Coronary artery (tissue), 2 donors: ENCODE data around the gene HSPB2.

ENCODE experiments used
- DNase-seq: peaks from one replicate; pipeline ENCODE4 v3.0.0-alpha.2; 2017; ENCODE audit warnings: low spot score
- H3K27ac ChIP-seq, 2 donors: fragments of 200-600 bp; sonication (generic); one replicate each; pipeline ENCODE4 v1.5.1; 2016 to 2019
- H3K4me3 ChIP-seq: fragments of 200-600 bp; sonication (generic); 2 replicates; pipeline ENCODE4 v1.5.1; 2016; ENCODE audit warnings: mild to moderate bottlenecking, moderate library complexity
- TF ChIP-seq, protein P1 (sequence below): fragments of 200-600 bp; sonication (generic); IDR thresholded peaks from one replicate; pipeline ENCODE4 v1.5.1; 2019; ENCODE audit warnings: antibody characterized with exemption

HSPB2 gene

DNA sequence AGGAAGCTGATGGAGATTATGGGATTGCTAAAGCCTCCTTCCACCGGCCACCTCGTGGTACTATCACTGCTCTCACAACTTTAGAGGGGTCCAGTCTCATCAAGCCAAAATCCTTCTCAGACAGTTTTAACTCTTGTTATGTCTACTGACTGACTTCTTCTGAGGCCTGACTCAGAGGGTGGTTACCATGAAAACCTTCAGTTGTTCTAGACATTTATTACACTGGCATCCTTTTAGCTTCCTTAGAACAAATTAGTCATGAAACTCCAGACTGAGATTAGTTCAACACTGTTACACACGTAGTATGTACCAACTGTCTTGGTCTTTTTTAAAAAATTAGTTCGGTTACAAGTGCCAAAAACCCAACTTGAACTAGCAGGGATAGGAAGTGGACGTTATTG is 32.1 kb downstream of the HSPB2 start:
- Histone ChIP-seq H3K27ac (peak overlapping the region; percentile 64 to 82), H3K4me3 (peak overlapping the region; percentile 14)
- DNase-seq = no peak
- TF ChIP-seq, protein P1, sequence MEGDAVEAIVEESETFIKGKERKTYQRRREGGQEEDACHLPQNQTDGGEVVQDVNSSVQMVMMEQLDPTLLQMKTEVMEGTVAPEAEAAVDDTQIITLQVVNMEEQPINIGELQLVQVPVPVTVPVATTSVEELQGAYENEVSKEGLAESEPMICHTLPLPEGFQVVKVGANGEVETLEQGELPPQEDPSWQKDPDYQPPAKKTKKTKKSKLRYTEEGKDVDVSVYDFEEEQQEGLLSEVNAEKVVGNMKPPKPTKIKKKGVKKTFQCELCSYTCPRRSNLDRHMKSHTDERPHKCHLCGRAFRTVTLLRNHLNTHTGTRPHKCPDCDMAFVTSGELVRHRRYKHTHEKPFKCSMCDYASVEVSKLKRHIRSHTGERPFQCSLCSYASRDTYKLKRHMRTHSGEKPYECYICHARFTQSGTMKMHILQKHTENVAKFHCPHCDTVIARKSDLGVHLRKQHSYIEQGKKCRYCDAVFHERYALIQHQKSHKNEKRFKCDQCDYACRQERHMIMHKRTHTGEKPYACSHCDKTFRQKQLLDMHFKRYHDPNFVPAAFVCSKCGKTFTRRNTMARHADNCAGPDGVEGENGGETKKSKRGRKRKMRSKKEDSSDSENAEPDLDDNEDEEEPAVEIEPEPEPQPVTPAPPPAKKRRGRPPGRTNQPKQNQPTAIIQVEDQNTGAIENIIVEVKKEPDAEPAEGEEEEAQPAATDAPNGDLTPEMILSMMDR = no peak

DNA sequence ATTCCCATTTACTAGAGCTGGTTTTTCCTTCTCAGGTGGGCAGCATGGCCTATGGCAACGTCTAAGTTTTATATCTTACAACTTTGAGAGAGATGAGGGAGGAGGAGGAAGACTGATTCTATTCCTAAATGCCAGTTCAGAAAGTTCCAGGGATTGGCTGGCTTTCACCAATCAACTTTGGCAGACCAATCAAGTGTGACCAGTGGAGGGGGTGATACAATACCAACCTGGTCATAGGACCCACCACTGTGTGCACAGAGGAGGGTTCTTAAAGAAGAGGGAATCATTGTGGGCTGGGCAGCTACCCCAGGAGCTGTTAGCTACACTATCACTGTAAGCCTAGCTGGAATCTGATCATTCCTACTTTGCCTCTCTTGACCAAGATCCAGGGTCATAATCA is 32.7 kb downstream of the HSPB2 start:
- DNase-seq = no peak
- TF ChIP-seq, protein P1 = no peak
- peak overlapping the region; percentile 64 to 82 for H3K27ac ChIP-seq
- H3K4me3 ChIP-seq = no peak overlapping the region

DNA sequence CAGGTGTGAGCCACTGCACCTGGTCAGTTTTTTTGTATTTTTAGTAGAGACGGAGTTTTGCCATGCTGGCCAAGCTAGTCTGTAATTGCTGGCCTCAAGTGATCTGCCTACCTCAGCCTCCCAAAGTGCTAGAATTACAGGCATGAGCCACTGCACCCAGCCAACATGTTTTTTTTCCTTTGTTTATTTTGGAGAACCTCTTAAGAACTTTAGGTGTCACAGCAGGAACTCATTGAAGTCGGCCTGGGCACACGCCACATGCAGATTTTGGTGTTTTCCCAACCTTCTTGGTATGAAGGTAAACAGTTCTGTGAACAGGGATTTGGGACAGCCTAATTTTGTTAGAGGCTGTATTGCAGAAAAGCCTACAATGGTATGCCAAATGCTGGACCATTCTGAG is 34.0 kb downstream of the HSPB2 start:
- TF ChIP-seq, protein P1 = no peak
- Histone ChIP-seq H3K27ac (peak overlapping the region; percentile 44 to 52), H3K4me3 (no peak overlapping the region)
- no peak for DNase-seq

DNA sequence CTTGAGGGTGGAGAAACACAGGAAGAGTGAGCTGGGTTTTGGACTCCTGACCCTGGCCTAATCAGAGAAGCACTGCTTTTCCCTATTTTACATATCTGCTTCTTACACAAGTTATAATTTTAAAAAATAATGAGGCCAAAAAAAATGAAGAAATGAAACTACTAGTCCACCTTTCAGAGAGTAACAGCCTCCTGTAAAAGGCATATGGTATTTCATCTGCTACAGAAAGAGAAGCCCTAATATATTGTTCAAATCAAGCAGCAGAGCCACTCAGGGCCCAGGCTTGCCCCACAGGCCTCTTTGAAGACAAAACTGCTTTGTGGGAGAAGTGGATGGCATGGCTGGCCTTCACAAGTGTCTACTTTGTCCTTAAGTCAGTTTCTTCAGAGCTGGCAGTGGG is 34.6 kb downstream of the HSPB2 start:
- H3K27ac ChIP-seq = peak overlapping the region in 1 of 2 donors; percentile 52
- TF ChIP-seq, protein P1 = no peak

DNA sequence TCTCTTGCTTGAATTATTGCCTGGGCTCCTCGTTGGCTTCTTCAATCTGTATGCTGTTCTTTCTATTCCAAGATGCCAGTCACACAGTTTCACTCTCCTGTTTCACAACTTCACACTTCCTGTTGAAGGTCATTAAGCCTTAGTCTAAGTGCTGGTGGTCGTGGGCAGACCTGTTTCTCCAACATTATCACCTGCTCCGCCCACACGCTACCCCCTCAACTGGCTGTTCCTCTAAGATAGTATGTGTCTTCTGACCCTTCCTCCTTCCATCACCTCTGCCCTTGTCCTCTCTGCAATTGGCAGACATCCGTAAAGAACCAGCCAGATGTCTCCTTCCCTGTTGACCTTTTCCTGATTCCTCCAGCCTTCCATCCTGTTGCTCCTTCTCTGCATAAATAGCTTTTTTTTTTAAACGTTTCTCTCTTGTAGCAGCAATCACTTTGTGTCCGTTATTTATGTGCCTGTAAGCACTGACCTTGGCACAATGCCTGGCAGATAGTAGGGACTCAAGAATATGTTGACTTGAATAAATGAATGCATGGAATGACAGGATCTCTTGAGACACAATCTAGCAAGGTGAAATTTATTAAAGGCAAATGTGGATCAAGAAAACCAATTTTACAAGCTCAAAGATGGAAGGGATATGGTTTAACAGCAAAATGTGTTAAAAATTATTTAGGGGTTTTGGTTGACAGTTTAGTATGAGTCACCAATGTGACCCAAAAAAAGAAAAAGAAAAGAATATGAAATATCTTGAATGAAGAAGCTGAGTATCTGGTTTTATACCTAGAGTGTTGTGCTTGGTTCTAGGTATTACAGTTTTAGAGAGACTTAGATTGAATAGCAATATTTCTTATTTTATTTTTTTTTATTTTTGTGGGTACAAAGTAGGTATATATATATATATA is 37.2 kb downstream of the HSPB2 start:
- TF ChIP-seq, protein P1 = no peak
- Histone ChIP-seq H3K4me3 (no peak overlapping the region), H3K27ac (no peak overlapping the region)
- DNase-seq = no peak

More for the DNA sequence above, 34.6 kb downstream of the HSPB2 start:
- no peak overlapping the region for H3K4me3 ChIP-seq
- no peak for DNase-seq

DNA sequence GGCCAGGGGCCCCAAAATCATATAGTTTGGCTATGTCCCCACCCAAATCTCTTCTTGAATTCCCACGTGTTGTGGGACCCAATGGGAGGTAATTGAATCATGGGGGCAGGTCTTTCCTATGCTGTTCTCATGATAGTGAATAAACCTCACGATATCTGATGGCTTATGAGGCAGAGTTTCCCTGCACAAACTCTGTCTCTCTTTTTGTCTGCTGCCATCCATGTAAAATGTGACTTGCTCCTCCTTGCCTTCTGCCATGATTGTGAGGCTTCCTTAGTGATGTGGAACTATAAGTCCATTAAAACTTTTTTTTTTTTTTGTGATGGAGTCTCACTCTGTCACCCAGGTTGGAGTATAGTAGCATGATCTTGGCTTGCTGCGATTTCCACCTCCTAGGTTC is 39.0 kb downstream of the HSPB2 start:
- DNase-seq = no peak
- TF ChIP-seq, protein P1 = no peak
- H3K27ac ChIP-seq = no peak overlapping the region

DNA sequence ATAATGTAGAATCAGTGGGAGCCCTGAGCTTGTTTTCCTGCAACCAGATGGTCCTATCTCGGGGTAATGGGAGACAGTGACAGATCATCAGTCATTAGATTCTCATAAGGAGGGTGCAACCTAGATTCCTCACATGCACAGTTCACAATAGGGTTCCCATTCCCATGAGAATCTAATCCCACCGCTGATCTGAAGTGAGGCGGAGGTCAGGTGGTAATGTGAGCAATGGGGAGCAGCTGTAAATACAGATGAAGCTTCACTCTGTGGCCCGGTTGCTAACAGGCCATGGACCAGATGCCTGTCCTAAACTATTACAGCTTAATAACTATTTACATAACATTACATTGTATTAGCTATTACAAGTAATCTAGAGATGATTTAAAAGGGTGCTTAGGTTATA is 41.6 kb downstream of the HSPB2 start:
- Histone ChIP-seq H3K27ac (no peak overlapping the region), H3K4me3 (no peak overlapping the region)
- DNase-seq = no peak
- TF ChIP-seq, protein P1 = no peak

More for the DNA sequence above, 39.0 kb downstream of the HSPB2 start:
- H3K4me3 ChIP-seq = no peak overlapping the region
